ENCODE measurements around the gene SPAAR. TPM values are rescaled to one million over a fixed set of nuclear protein-coding genes. Genes with fewer than 3 reads are reported as not detected.

The SPAAR gene
- total RNA-seq, 1 donor from 2014 or later, result not detected

DNA sequence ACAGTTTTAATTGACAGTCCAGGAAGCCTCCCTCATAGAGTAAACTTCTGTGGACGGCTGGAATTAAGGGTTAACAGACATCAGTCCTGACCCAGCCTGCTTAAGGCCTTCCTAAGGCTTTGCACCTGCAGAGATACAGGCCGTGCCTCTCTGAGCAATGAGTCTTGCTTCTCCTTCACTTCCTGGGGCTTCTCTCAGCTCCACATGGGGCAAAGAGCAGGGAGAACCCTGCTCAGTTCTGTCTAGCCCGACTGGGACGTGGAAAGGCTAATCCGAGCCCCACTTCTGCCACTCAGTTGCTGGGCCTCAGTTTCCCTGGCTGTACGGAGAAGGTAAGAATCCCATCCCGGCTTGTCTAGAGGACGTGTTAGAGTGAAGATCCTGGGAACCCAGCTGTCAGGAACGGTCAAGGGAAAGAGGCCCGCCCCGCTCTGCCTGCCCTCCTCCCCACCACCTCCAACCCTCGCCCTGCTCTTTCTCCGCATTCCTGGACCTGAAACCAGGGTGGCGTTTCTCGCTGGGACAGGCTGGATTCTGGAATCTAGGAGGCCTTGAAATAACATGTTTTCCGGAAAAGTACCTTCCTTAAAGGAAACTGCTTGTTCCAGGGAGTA is 6.5 kb downstream of the SPAAR start:
- Mint-ChIP-seq H3K4me1 (ENCODE audit: low read depth, unreplicated experiment) (peaks cover 3% of the 10 kb centered on the region), H3K27me3 (ENCODE audit: unreplicated experiment) (peaks cover 2% of the 10 kb centered on the region), H3K36me3 (ENCODE audit: unreplicated experiment) (no peaks in the 10 kb centered on the region), H3K9me3 (ENCODE audit: unreplicated experiment) (peaks cover 3% of the 10 kb centered on the region), H3K27ac (ENCODE audit: unreplicated experiment) (no peak overlapping the region), H3K4me3 (ENCODE audit: unreplicated experiment) (no peak overlapping the region)
- TF ChIP-seq, protein P1, sequence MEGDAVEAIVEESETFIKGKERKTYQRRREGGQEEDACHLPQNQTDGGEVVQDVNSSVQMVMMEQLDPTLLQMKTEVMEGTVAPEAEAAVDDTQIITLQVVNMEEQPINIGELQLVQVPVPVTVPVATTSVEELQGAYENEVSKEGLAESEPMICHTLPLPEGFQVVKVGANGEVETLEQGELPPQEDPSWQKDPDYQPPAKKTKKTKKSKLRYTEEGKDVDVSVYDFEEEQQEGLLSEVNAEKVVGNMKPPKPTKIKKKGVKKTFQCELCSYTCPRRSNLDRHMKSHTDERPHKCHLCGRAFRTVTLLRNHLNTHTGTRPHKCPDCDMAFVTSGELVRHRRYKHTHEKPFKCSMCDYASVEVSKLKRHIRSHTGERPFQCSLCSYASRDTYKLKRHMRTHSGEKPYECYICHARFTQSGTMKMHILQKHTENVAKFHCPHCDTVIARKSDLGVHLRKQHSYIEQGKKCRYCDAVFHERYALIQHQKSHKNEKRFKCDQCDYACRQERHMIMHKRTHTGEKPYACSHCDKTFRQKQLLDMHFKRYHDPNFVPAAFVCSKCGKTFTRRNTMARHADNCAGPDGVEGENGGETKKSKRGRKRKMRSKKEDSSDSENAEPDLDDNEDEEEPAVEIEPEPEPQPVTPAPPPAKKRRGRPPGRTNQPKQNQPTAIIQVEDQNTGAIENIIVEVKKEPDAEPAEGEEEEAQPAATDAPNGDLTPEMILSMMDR (IDR thresholded peaks at IDR 0.05; ENCODE audit: partially characterized antibody, unreplicated experiment), result no peak
- no peak for DNase-seq

DNA sequence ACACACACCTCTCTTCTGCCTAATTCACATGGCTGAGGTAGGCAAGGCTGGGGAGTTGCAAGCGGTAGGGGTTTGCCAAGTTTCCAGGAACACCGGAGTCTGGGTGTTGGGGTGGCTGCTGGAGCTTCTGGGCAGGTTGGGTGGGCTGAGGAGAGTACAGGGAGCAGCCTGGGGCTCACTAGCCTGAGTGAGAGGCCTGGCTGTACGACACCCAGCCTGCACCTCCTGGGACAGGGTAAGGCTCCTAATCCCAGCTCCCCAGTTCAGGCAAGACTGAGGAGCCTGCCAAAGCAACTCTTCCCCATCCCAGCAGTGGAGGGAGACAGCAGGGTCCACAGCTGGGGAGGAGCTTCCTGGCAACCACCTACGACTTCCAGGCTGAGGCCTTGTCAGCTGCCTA is 8.0 kb downstream of the SPAAR start:
- Mint-ChIP-seq H3K4me1 (ENCODE audit: low read depth, unreplicated experiment) (no peaks in the 10 kb centered on the region), H3K4me3 (ENCODE audit: unreplicated experiment) (no peak overlapping the region), H3K36me3 (ENCODE audit: unreplicated experiment) (no peaks in the 10 kb centered on the region), H3K9me3 (ENCODE audit: unreplicated experiment) (peaks cover 1% of the 10 kb centered on the region), H3K27me3 (ENCODE audit: unreplicated experiment) (peaks cover 2% of the 10 kb centered on the region), H3K27ac (ENCODE audit: unreplicated experiment) (no peak overlapping the region)
- TF ChIP-seq, protein P1 (IDR thresholded peaks at IDR 0.05; ENCODE audit: partially characterized antibody, unreplicated experiment), result no peak
- DNase-seq, result no peak

DNA sequence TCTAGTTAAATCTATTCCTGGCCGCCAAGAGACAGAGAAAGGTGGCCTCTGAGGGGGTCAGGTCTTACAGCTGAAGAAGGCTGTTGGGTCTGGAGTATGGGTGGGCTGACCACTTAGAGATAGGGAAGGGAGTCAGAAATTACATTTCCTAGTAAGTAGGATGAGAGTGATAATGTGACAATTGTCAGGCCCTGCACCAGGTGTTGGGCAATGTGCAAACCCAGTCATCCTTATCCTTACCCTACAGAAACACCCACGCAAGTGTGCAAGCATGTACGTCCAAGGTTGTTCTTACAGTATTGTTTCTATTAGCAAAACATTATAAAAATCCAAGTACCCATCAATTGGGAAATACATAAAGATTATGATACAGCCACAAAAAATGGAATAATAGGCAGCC is 9.5 kb downstream of the SPAAR start:
- Mint-ChIP-seq H3K4me3 (ENCODE audit: unreplicated experiment) (no peak overlapping the region), H3K9me3 (ENCODE audit: unreplicated experiment) (peaks cover 1% of the 10 kb centered on the region), H3K36me3 (ENCODE audit: unreplicated experiment) (no peaks in the 10 kb centered on the region), H3K27me3 (ENCODE audit: unreplicated experiment) (peaks cover 2% of the 10 kb centered on the region), H3K27ac (ENCODE audit: unreplicated experiment) (no peak overlapping the region), H3K4me1 (ENCODE audit: low read depth, unreplicated experiment) (no peaks in the 10 kb centered on the region)
- DNase-seq, result no peak
- TF ChIP-seq, protein P1 (IDR thresholded peaks at IDR 0.05; ENCODE audit: partially characterized antibody, unreplicated experiment), result no peak

DNA sequence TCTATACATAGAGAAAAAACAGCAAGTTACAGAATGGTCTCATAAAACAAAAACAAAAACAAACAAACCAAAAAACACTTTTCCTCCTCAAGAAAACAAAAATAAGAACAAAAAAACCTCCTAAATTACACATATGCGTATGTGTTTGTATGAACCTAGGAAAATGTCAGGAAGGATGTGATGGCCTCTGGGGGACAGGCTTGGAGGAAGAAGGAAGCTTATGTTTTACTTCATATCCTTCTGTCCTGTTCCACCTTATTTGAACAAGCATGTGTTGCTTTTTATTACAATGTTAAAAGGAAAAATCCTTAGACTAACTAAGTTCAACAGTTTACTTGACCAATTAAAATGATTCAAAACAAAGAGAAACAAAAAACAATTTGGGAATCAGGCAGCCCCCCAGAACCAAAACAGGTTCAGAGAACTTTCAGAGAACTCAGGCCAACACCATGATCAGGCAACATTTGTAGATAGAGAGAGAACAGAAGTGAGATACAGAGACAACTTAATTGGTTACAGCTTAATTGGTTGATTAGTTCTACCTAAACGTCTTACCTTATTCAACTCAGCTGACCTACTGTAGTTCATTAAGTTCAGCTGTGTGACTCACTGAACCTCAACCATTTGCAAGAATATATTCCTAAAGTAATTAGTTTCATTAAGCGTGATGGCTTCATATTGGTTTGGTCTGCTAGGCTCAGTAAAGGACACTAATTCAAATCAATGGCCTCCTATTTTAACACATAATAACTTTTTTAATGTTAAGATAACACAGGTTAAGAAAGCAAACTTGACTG is 10.1 kb downstream of the SPAAR start:
- peaks cover 1% of the 10 kb centered on the region for H3K9me3 Mint-ChIP-seq (ENCODE audit: unreplicated experiment)
- H3K4me1 Mint-ChIP-seq (ENCODE audit: low read depth, unreplicated experiment), result no peaks in the 10 kb centered on the region
- no peak overlapping the region for H3K27ac Mint-ChIP-seq (ENCODE audit: unreplicated experiment)
- H3K4me3 Mint-ChIP-seq (ENCODE audit: unreplicated experiment), result no peak overlapping the region
- TF ChIP-seq, protein P1 (IDR thresholded peaks at IDR 0.05; ENCODE audit: partially characterized antibody, unreplicated experiment), result no peak
- no peaks in the 10 kb centered on the region for H3K36me3 Mint-ChIP-seq (ENCODE audit: unreplicated experiment)
- peaks cover 2% of the 10 kb centered on the region for H3K27me3 Mint-ChIP-seq (ENCODE audit: unreplicated experiment)
- no peak for DNase-seq

GRCh38 chr9:35920051-35920620 is 10.8 kb downstream of the SPAAR start:
- no peak overlapping the region for H3K27ac Mint-ChIP-seq (ENCODE audit: unreplicated experiment)
- no peaks in the 10 kb centered on the region for H3K4me1 Mint-ChIP-seq (ENCODE audit: low read depth, unreplicated experiment)
- peaks cover 1% of the 10 kb centered on the region for H3K9me3 Mint-ChIP-seq (ENCODE audit: unreplicated experiment)
- H3K36me3 Mint-ChIP-seq (ENCODE audit: unreplicated experiment), result no peaks in the 10 kb centered on the region
- no peak overlapping the region for H3K4me3 Mint-ChIP-seq (ENCODE audit: unreplicated experiment)
- peaks cover 2% of the 10 kb centered on the region for H3K27me3 Mint-ChIP-seq (ENCODE audit: unreplicated experiment)
- no peak for DNase-seq
- TF ChIP-seq, protein P1 (IDR thresholded peaks at IDR 0.05; ENCODE audit: partially characterized antibody, unreplicated experiment), result no peak

All from glutamatergic neuron (in vitro differentiated cells).